Naive B cell (primary cell): ENCODE results near the gene FANCE. TPM values are rescaled to one million over a fixed set of nuclear protein-coding genes. Genes with fewer than 3 reads are reported as not detected.

ENCODE experiments used
- ATAC-seq, 2 donors: fragments of 150-1000 bp; cut with Tn5 transposase; 2 replicates each; pipeline ENCODE4 v1.10.0; 2021; ENCODE audit warnings: low read depth in 2 of 2, mild to moderate bottlenecking in 2 of 2, moderate library complexity in 2 of 2
- DNase-seq: peaks from one replicate; pipeline ENCODE4 v3.0.0; 2022
- H3K27ac Mint-ChIP-seq, 6 donors: one replicate each; pipeline ENCODE4 v1.8.0; 2020 to 2022; ENCODE audit warnings: mild to moderate bottlenecking in 6 of 6, mixed read lengths in 6 of 6, moderate library complexity in 5 of 6, inconsistent platforms in 2 of 6
- H3K27me3 Mint-ChIP-seq, 3 donors: one replicate each; pipeline ENCODE4 v1.8.0; 2021 to 2022; ENCODE audit warnings: mixed read lengths in 3 of 3, mild to moderate bottlenecking in 1 of 3
- H3K36me3 Mint-ChIP-seq, 2 donors: one replicate each; pipeline ENCODE4 v1.8.0; 2020 to 2022; ENCODE audit warnings: mixed read lengths in 2 of 2, inconsistent platforms in 1 of 2, mild to moderate bottlenecking in 1 of 2
- H3K4me1 Mint-ChIP-seq, 3 donors: one replicate each; pipeline ENCODE4 v1.8.0; 2020 to 2022; ENCODE audit warnings: mixed read lengths in 3 of 3, inconsistent platforms in 1 of 3, mild to moderate bottlenecking in 1 of 3, moderate library complexity in 1 of 3
- H3K4me3 Mint-ChIP-seq, 8 donors: one replicate each; pipeline ENCODE4 v1.8.0; 2020 to 2022; ENCODE audit warnings: mild to moderate bottlenecking in 8 of 8, mixed read lengths in 8 of 8, moderate library complexity in 8 of 8, inconsistent platforms in 2 of 8
- H3K9me3 Mint-ChIP-seq, 7 donors: one replicate each; pipeline ENCODE4 v1.8.0; 2020 to 2022; ENCODE audit warnings: mixed read lengths in 7 of 7, mild to moderate bottlenecking in 5 of 7, inconsistent platforms in 2 of 7, moderate library complexity in 1 of 7
- polyA plus RNA-seq, 6 donors: library from polyadenylated mRNA; unstranded; fragments of 300-500 nt; fragmentation: Illumina TruSeq; gene quantifications; one replicate each; pipeline ENCODE4 v1.2.3, GENCODE V29; 2021; ENCODE audit warnings: low read depth in 6 of 6

FANCE gene
- polyA plus RNA-seq, 6 donors from 2014 or later = 2.8 to 9.7 (median 6.2) TPM

- ATAC-seq = no peak
- Mint-ChIP-seq H3K9me3 (no peaks in the 10 kb centered on the region), H3K27ac (peak overlapping the region in 3 of 6 donors; percentile 31 to 81 (median 52)), H3K27me3 (no peaks in the 10 kb centered on the region), H3K4me1 (peaks cover 0 to 10% (median 0%) of the 10 kb centered on the region in 3 donors), H3K4me3 (no peak overlapping the region), H3K36me3 (peaks cover 13 to 25% of the 10 kb centered on the region in 2 donors)
- no peak for DNase-seq
Observed at GRCh38 chr6:35461270-35461669, 9.1 kb downstream of the FANCE start.

GRCh38 chr6:35463292-35463691, 11.2 kb downstream of the FANCE start:
- DNase-seq = no peak
- H3K9me3 Mint-ChIP-seq = no peaks in the 10 kb centered on the region
- H3K36me3 Mint-ChIP-seq = peaks cover 13 to 17% of the 10 kb centered on the region in 2 donors
- H3K27me3 Mint-ChIP-seq = no peaks in the 10 kb centered on the region
- peaks cover 11 to 12% (median 12%) of the 10 kb centered on the region in 3 donors for H3K4me1 Mint-ChIP-seq
- H3K4me3 Mint-ChIP-seq = peak overlapping the region in 1 of 8 donors; percentile 37
- peak overlapping the region in 1 of 6 donors; percentile 60 for H3K27ac Mint-ChIP-seq
- no peak for ATAC-seq

GRCh38 chr6:35465646-35466045, 13.5 kb downstream of the FANCE start:
- H3K27me3 Mint-ChIP-seq = no peaks in the 10 kb centered on the region
- no peak overlapping the region for H3K27ac Mint-ChIP-seq
- H3K36me3 Mint-ChIP-seq = peaks cover 0 to 5% of the 10 kb centered on the region in 2 donors
- H3K4me3 Mint-ChIP-seq = peak overlapping the region in 1 of 8 donors; percentile 25
- DNase-seq (no peak), ATAC-seq (no peak)
- no peaks in the 10 kb centered on the region for H3K9me3 Mint-ChIP-seq
- H3K4me1 Mint-ChIP-seq = peaks cover 20 to 35% (median 29%) of the 10 kb centered on the region in 3 donors

GRCh38 chr6:35468181-35468979, 16.2 kb downstream of the FANCE start, which contains the start of gene RPL10A:
Gene RPL10A (plus strand): TSS chr6:35468401. CDS start chr6:35468435, 34 bp downstream.
- ATAC-seq (peak; percentile 84 to 86), DNase-seq (peak; percentile 93)
- Mint-ChIP-seq H3K27ac (peak within 1 kb of the TSS; percentile 96 to 100 (median 99)), H3K4me1 (peaks cover 23 to 44% (median 38%) of the 10 kb centered on the region in 3 donors), H3K27me3 (no peaks in the 10 kb centered on the region), H3K9me3 (no peaks in the 10 kb centered on the region), H3K36me3 (peaks cover 0 to 5% of the 10 kb centered on the region in 2 donors), H3K4me3 (peak within 1 kb of the TSS; percentile 94 to 99 (median 98))

- Mint-ChIP-seq H3K4me1 (peaks cover 23 to 44% (median 38%) of the 10 kb centered on the region in 3 donors), H3K36me3 (no peaks in the 10 kb centered on the region)
- no peak for ATAC-seq
Observed at GRCh38 chr6:35468980-35469750, 17.0 kb downstream of the FANCE start.

GRCh38 chr6:35469751-35470662, 17.9 kb downstream of the FANCE start:
- H3K9me3 Mint-ChIP-seq = no peaks in the 10 kb centered on the region
- no peaks in the 10 kb centered on the region for H3K36me3 Mint-ChIP-seq
- peak overlapping the region; percentile 94 to 99 (median 98) for H3K4me3 Mint-ChIP-seq
- H3K4me1 Mint-ChIP-seq = peaks cover 28 to 44% (median 38%) of the 10 kb centered on the region in 3 donors
- H3K27ac Mint-ChIP-seq = peak overlapping the region; percentile 70 to 100 (median 95)
- no peak for DNase-seq
- H3K27me3 Mint-ChIP-seq = no peaks in the 10 kb centered on the region
- no peak for ATAC-seq

More at GRCh38 chr6:35468980-35469750, 17.0 kb downstream of the FANCE start:
- Mint-ChIP-seq H3K9me3 (no peaks in the 10 kb centered on the region), H3K4me3 (peak overlapping the region; percentile 94 to 99 (median 98)), H3K27me3 (no peaks in the 10 kb centered on the region), H3K27ac (peak overlapping the region; percentile 81 to 100 (median 98))
- DNase-seq = no peak

- peak overlapping the region; percentile 51 to 99 (median 98) for H3K4me3 Mint-ChIP-seq
- no peaks in the 10 kb centered on the region for H3K9me3 Mint-ChIP-seq
- DNase-seq = no peak
- H3K27ac Mint-ChIP-seq = peak overlapping the region; percentile 36 to 96 (median 82)
- H3K36me3 Mint-ChIP-seq = no peaks in the 10 kb centered on the region
- no peak for ATAC-seq
- no peaks in the 10 kb centered on the region for H3K27me3 Mint-ChIP-seq
- peaks cover 30 to 44% (median 38%) of the 10 kb centered on the region in 3 donors for H3K4me1 Mint-ChIP-seq
Observed at GRCh38 chr6:35470663-35471120, 18.6 kb downstream of the FANCE start.

- no peak for DNase-seq
- Mint-ChIP-seq H3K4me1 (peaks cover 31 to 44% (median 38%) of the 10 kb centered on the region in 3 donors), H3K36me3 (no peaks in the 10 kb centered on the region), H3K9me3 (no peaks in the 10 kb centered on the region), H3K4me3 (peak overlapping the region in 1 of 8 donors; percentile 99), H3K27me3 (no peaks in the 10 kb centered on the region), H3K27ac (peak overlapping the region in 3 of 6 donors; percentile 10 to 39 (median 29))
- ATAC-seq = no peak
Observed at GRCh38 chr6:35471836-35472345, 19.8 kb downstream of the FANCE start.

- Mint-ChIP-seq H3K27me3 (no peaks in the 10 kb centered on the region), H3K27ac (peak overlapping the region in 1 of 6 donors; percentile 60), H3K36me3 (no peaks in the 10 kb centered on the region), H3K4me3 (peak overlapping the region in 1 of 8 donors; percentile 21), H3K4me1 (peaks cover 25 to 33% (median 27%) of the 10 kb centered on the region in 3 donors), H3K9me3 (no peaks in the 10 kb centered on the region)
- no peak for DNase-seq
- no peak for ATAC-seq
Observed at GRCh38 chr6:35473075-35473849, 21.1 kb downstream of the FANCE start.

GRCh38 chr6:35473850-35474130, 21.7 kb downstream of the FANCE start:
- Mint-ChIP-seq H3K27ac (peak overlapping the region in 1 of 6 donors; percentile 60), H3K4me1 (peaks cover 21 to 33% (median 25%) of the 10 kb centered on the region in 3 donors), H3K36me3 (no peaks in the 10 kb centered on the region), H3K27me3 (no peaks in the 10 kb centered on the region), H3K4me3 (peak overlapping the region in 1 of 8 donors; percentile 12), H3K9me3 (no peaks in the 10 kb centered on the region)
- ATAC-seq (no peak), DNase-seq (no peak)

GRCh38 chr6:35474131-35474941, 22.2 kb downstream of the FANCE start:
- no peaks in the 10 kb centered on the region for H3K36me3 Mint-ChIP-seq
- H3K27ac Mint-ChIP-seq = peak overlapping the region in 1 of 6 donors; percentile 75
- H3K9me3 Mint-ChIP-seq = no peaks in the 10 kb centered on the region
- ATAC-seq = no peak
- no peaks in the 10 kb centered on the region for H3K27me3 Mint-ChIP-seq
- peak overlapping the region in 1 of 8 donors; percentile 12 for H3K4me3 Mint-ChIP-seq
- peaks cover 16 to 28% (median 23%) of the 10 kb centered on the region in 3 donors for H3K4me1 Mint-ChIP-seq
- DNase-seq = no peak
